Suprapubic skin (tissue), 4 donors: ENCODE data around the gene PRSS37. TPM values are rescaled to one million over a fixed set of nuclear protein-coding genes. Genes with fewer than 3 reads are reported as not detected.

ENCODE experiments used
- DNase-seq, 2 donors: peaks; one replicate each; pipeline ENCODE4 v3.0.0-alpha.2; 2019; ENCODE audit warnings: low spot score in 2 of 2
- H3K27ac ChIP-seq: fragments of 200-600 bp; sonication (generic); one replicate; pipeline ENCODE4 v1.5.1; 2019
- H3K27me3 ChIP-seq: fragments of 200-600 bp; sonication (generic); one replicate; pipeline ENCODE4 v1.5.1; 2019
- H3K36me3 ChIP-seq: fragments of 200-600 bp; sonication (generic); one replicate; pipeline ENCODE4 v1.5.1; 2019
- H3K4me1 ChIP-seq: fragments of 200-600 bp; sonication (generic); one replicate; pipeline ENCODE4 v1.5.1; 2019
- H3K4me3 ChIP-seq: fragments of 200-600 bp; sonication (generic); one replicate; pipeline ENCODE4 v1.5.1; 2019; ENCODE audit warnings: mild to moderate bottlenecking
- H3K9me3 ChIP-seq: fragments of 200-600 bp; sonication (generic); one replicate; pipeline ENCODE4 v1.5.1; 2019
- CTCF ChIP-seq, 2 donors: fragments of 200-600 bp in 1 of 2; fragments of 450-650 bp in 1 of 2; sonication (generic) in 1 of 2; IDR thresholded peaks; one replicate each; pipeline ENCODE4 v1.5.1; 2016 to 2019; ENCODE audit warnings: antibody characterized with exemption in 2 of 2, mild to moderate bottlenecking in 1 of 2, moderate library complexity in 1 of 2
- EP300 ChIP-seq: sonication (generic); formaldehyde crosslinking; IDR thresholded peaks from one replicate; pipeline ENCODE4 v1.6.1; 2017; ENCODE audit warnings: antibody characterized with exemption
- POLR2A ChIP-seq, 2 donors: fragments of 450-650 bp; IDR thresholded peaks; one replicate each; pipeline ENCODE4 v1.6.1; 2017; ENCODE audit warnings: antibody characterized with exemption in 2 of 2, mild to moderate bottlenecking in 2 of 2, moderate library complexity in 2 of 2
- POLR2AphosphoS5 ChIP-seq, 3 donors: sonication (generic); formaldehyde crosslinking; IDR thresholded peaks; one replicate each; pipeline ENCODE4 v1.6.1; 2017; ENCODE audit warnings: antibody characterized with exemption in 3 of 3
- WGBS: methylation state at CpG from one replicate; pipeline ENCODE4 v1.1.5; 2018; 5-methylcytosine and 5-hydroxymethylcytosine counted together
- total RNA-seq, 4 donors: library from RNA; depleted of rRNA; stranded (reverse); fragments of >200 nt; gene quantifications; one replicate each; pipeline ENCODE4 v1.1.0, GENCODE V29; 2016

Gene PRSS37
- total RNA-seq, 4 donors from 2014 or later, result not detected

- Histone ChIP-seq H3K27me3 (no peaks in the 10 kb centered on the region), H3K27ac (no peak overlapping the region), H3K4me1 (no peaks in the 10 kb centered on the region), H3K4me3 (no peak overlapping the region), H3K9me3 (peaks cover 16% of the 10 kb centered on the region), H3K36me3 (no peaks in the 10 kb centered on the region)
- no peak for DNase-seq
- no peak for TF ChIP-seq CTCF (IDR thresholded peaks at IDR 0.05)
- no peak for TF ChIP-seq POLR2A (IDR thresholded peaks at IDR 0.05)
- no peak for TF ChIP-seq EP300
- WGBS, result 62% methylated on average over 2 of the region's 2 CpGs
Measured at GRCh38 chr7:141860207-141860606, 18.9 kb upstream of the PRSS37 start.

GRCh38 chr7:141847996-141848395 is 6.7 kb upstream of the PRSS37 start:
- no peaks in the 10 kb centered on the region for H3K9me3 ChIP-seq
- H3K4me3 ChIP-seq, result no peak overlapping the region
- no peaks in the 10 kb centered on the region for H3K27me3 ChIP-seq
- no peak for DNase-seq
- H3K4me1 ChIP-seq, result no peaks in the 10 kb centered on the region
- no peaks in the 10 kb centered on the region for H3K36me3 ChIP-seq
- WGBS, result 77% methylated on average over 5 of the region's 5 CpGs
- no peak overlapping the region for H3K27ac ChIP-seq
- TF ChIP-seq EP300, result no peak

GRCh38 chr7:141844256-141844655 is 3.0 kb upstream of the PRSS37 start:
- TF ChIP-seq EP300 (no peak), POLR2A (IDR thresholded peaks at IDR 0.05) (no peak), POLR2AphosphoS5 (IDR thresholded peaks at IDR 0.05) (no peak), CTCF (IDR thresholded peaks at IDR 0.05) (no peak)
- DNase-seq, result no peak
- Histone ChIP-seq H3K27me3 (no peaks in the 10 kb centered on the region), H3K4me1 (no peaks in the 10 kb centered on the region), H3K27ac (no peak overlapping the region), H3K36me3 (no peaks in the 10 kb centered on the region), H3K4me3 (no peak overlapping the region), H3K9me3 (no peaks in the 10 kb centered on the region)

- H3K4me3 ChIP-seq, result no peak overlapping the region
- no peaks in the 10 kb centered on the region for H3K36me3 ChIP-seq
- H3K27me3 ChIP-seq, result no peaks in the 10 kb centered on the region
- WGBS, result 92% methylated on average over 1 of the region's 1 CpG
- TF ChIP-seq POLR2A (IDR thresholded peaks at IDR 0.05), result no peak
- no peak for TF ChIP-seq CTCF (IDR thresholded peaks at IDR 0.05)
- TF ChIP-seq POLR2AphosphoS5 (IDR thresholded peaks at IDR 0.05), result no peak
- no peak for TF ChIP-seq EP300
- H3K9me3 ChIP-seq, result no peaks in the 10 kb centered on the region
- no peak overlapping the region for H3K27ac ChIP-seq
- H3K4me1 ChIP-seq, result no peaks in the 10 kb centered on the region
- DNase-seq, result no peak
Measured at GRCh38 chr7:141842904-141843303, 1.6 kb upstream of the PRSS37 start.

GRCh38 chr7:141840708-141841107 is 577 bp downstream of the PRSS37 start:
- H3K4me1 ChIP-seq, result no peaks in the 10 kb centered on the region
- no peak overlapping the region for H3K4me3 ChIP-seq
- H3K27ac ChIP-seq, result no peak overlapping the region
- no peaks in the 10 kb centered on the region for H3K9me3 ChIP-seq
- H3K36me3 ChIP-seq, result no peaks in the 10 kb centered on the region
- WGBS, result 90% methylated on average over 5 of the region's 5 CpGs
- TF ChIP-seq CTCF (IDR thresholded peaks at IDR 0.05), result no peak
- no peak for TF ChIP-seq EP300
- TF ChIP-seq POLR2AphosphoS5 (IDR thresholded peaks at IDR 0.05), result no peak
- TF ChIP-seq POLR2A (IDR thresholded peaks at IDR 0.05), result no peak
- H3K27me3 ChIP-seq, result no peaks in the 10 kb centered on the region
- DNase-seq, result no peak

GRCh38 chr7:141839256-141839655 is 2.0 kb downstream of the PRSS37 start:
- Histone ChIP-seq H3K27me3 (no peaks in the 10 kb centered on the region), H3K4me1 (no peaks in the 10 kb centered on the region), H3K27ac (no peak overlapping the region), H3K9me3 (no peaks in the 10 kb centered on the region), H3K36me3 (no peaks in the 10 kb centered on the region), H3K4me3 (no peak overlapping the region)
- DNase-seq, result no peak
- TF ChIP-seq POLR2AphosphoS5 (IDR thresholded peaks at IDR 0.05) (no peak), POLR2A (IDR thresholded peaks at IDR 0.05) (no peak), CTCF (IDR thresholded peaks at IDR 0.05) (no peak), EP300 (no peak)
- WGBS, result 81% methylated on average over 4 of the region's 4 CpGs
